ENCODE data around the gene ENPP1. TPM values are rescaled to one million over a fixed set of nuclear protein-coding genes. Genes with fewer than 3 reads are reported as not detected.

ENPP1 gene
- total RNA-seq, 2 experiments from 2014 or later, result 0.08 TPM

- Mint-ChIP-seq H3K9me3 (peaks cover 4% of the 10 kb centered on the region), H3K36me3 (ENCODE audit: low read depth) (no peaks in the 10 kb centered on the region), H3K27ac (no peak overlapping the region), H3K4me1 (ENCODE audit: low read depth) (peaks cover 6% of the 10 kb centered on the region), H3K4me3 (no peak overlapping the region), H3K27me3 (peaks cover 71% of the 10 kb centered on the region)
- H3K36me3 ChIP-seq (ENCODE audit: insufficient read depth, low read length), result no peaks in the 10 kb centered on the region
- ATAC-seq (ENCODE audit: poor library complexity) (no peak), DNase-seq (no peak)
- peaks cover 2 to 19% of the 10 kb centered on the region in 2 experiments for H3K27me3 ChIP-seq (ENCODE audit: control insufficient read depth in 1 of 2, insufficient read depth in 2 of 2, low read length in 2 of 2)
- no peaks in the 10 kb centered on the region for H3K4me1 ChIP-seq (ENCODE audit: insufficient read depth, low read length)
- no peak for TF ChIP-seq CTCF (IDR thresholded peaks at IDR 0.05)
- H3K9me3 ChIP-seq (ENCODE audit: control insufficient read depth in 1 of 2, insufficient read depth in 1 of 2, low read length in 2 of 2), result peaks cover 0 to 8% of the 10 kb centered on the region in 2 experiments
- intact Hi-C loops (cut with DNase I, micrococcal nuclease), result loop anchor here (10.0 kb wide), 2 partner anchors 222 to 568 kb away; no protein-coding TSS in a partner anchor
- ChIA-PET CTCF (no interaction called here), POLR2A (no interaction called here)
- H3K27ac ChIP-seq (ENCODE audit: low read depth in 1 of 2, low read length in 2 of 2), result no peak overlapping the region
- H3K4me3 ChIP-seq (ENCODE audit: low read length), result no peak overlapping the region
Measured at GRCh38 chr6:131916847-131917246, 109.0 kb downstream of the ENPP1 start.

- POLR2A ChIA-PET, result no interaction called here
- CTCF ChIA-PET, result interaction anchor here (1.4 kb wide), 1 partner anchor 7 kb away, joined by 3 read pairs; no protein-coding TSS in a partner anchor
- Mint-ChIP-seq H3K27ac (no peak overlapping the region), H3K36me3 (ENCODE audit: low read depth) (no peaks in the 10 kb centered on the region), H3K4me3 (no peak overlapping the region), H3K9me3 (peaks cover 6% of the 10 kb centered on the region), H3K27me3 (peaks cover 70% of the 10 kb centered on the region), H3K4me1 (ENCODE audit: low read depth) (peaks cover 6% of the 10 kb centered on the region)
- intact Hi-C loops (cut with DNase I, micrococcal nuclease), result loop anchor here (10.0 kb wide), 2 partner anchors 223 to 567 kb away; no protein-coding TSS in a partner anchor
- Histone ChIP-seq H3K4me1 (ENCODE audit: insufficient read depth, low read length) (no peaks in the 10 kb centered on the region), H3K36me3 (ENCODE audit: insufficient read depth, low read length) (no peaks in the 10 kb centered on the region), H3K4me3 (ENCODE audit: low read length) (no peak overlapping the region), H3K9me3 (ENCODE audit: control insufficient read depth in 1 of 2, insufficient read depth in 1 of 2, low read length in 2 of 2) (peaks cover 0 to 8% of the 10 kb centered on the region in 2 experiments), H3K27ac (ENCODE audit: low read depth in 1 of 2, low read length in 2 of 2) (no peak overlapping the region), H3K27me3 (ENCODE audit: control insufficient read depth in 1 of 2, insufficient read depth in 2 of 2, low read length in 2 of 2) (peaks cover 2 to 14% of the 10 kb centered on the region in 2 experiments)
- no peak for ATAC-seq (ENCODE audit: poor library complexity)
- no peak for DNase-seq
- no peak for TF ChIP-seq CTCF (IDR thresholded peaks at IDR 0.05)
Measured at GRCh38 chr6:131917318-131917717, 109.5 kb downstream of the ENPP1 start.

GRCh38 chr6:131917763-131918649 is 110.2 kb downstream of the ENPP1 start:
- intact Hi-C loops (cut with DNase I, micrococcal nuclease), result loop anchor here (10.0 kb wide), 2 partner anchors 223 to 567 kb away; no protein-coding TSS in a partner anchor
- peaks cover 0 to 8% of the 10 kb centered on the region in 2 experiments for H3K9me3 ChIP-seq (ENCODE audit: control insufficient read depth in 1 of 2, insufficient read depth in 1 of 2, low read length in 2 of 2)
- POLR2A ChIA-PET, result no interaction called here
- ATAC-seq (ENCODE audit: poor library complexity) (no peak), DNase-seq (no peak)
- no peak overlapping the region for H3K4me3 Mint-ChIP-seq
- no peaks in the 10 kb centered on the region for H3K4me1 ChIP-seq (ENCODE audit: insufficient read depth, low read length)
- H3K27me3 ChIP-seq (ENCODE audit: control insufficient read depth in 1 of 2, insufficient read depth in 2 of 2, low read length in 2 of 2), result peaks cover 2 to 9% of the 10 kb centered on the region in 2 experiments
- CTCF ChIA-PET, result interaction anchor here (1.4 kb wide), 1 partner anchor 8 kb away, joined by 3 read pairs; no protein-coding TSS in a partner anchor
- H3K27me3 Mint-ChIP-seq, result peaks cover 68% of the 10 kb centered on the region
- no peak overlapping the region for H3K27ac ChIP-seq (ENCODE audit: low read depth in 1 of 2, low read length in 2 of 2)
- H3K36me3 ChIP-seq (ENCODE audit: insufficient read depth, low read length), result no peaks in the 10 kb centered on the region
- H3K4me3 ChIP-seq (ENCODE audit: low read length), result no peak overlapping the region
- no peak for TF ChIP-seq CTCF (IDR thresholded peaks at IDR 0.05)
- H3K27ac Mint-ChIP-seq, result no peak overlapping the region
- H3K9me3 Mint-ChIP-seq, result peaks cover 6% of the 10 kb centered on the region
- H3K36me3 Mint-ChIP-seq (ENCODE audit: low read depth), result no peaks in the 10 kb centered on the region
- H3K4me1 Mint-ChIP-seq (ENCODE audit: low read depth), result peaks cover 6% of the 10 kb centered on the region

Measured in CD4-positive, alpha-beta T cell (primary cell).